GM12872 (cell line): ENCODE measurements around the gene VCP.

Experiments
- CTCF ChIP-seq: IDR thresholded peaks from 3 replicates; pipeline ENCODE4 v1.5.1; 2011; ENCODE audit warnings: low read depth, mild to moderate bottlenecking, low read length, moderate library complexity; ENCODE audit not compliant: insufficient read depth

Gene VCP

GRCh38 chr9:35097573-35097972 is 25.1 kb upstream of the VCP start:
- TF ChIP-seq CTCF, result no peak

DNA sequence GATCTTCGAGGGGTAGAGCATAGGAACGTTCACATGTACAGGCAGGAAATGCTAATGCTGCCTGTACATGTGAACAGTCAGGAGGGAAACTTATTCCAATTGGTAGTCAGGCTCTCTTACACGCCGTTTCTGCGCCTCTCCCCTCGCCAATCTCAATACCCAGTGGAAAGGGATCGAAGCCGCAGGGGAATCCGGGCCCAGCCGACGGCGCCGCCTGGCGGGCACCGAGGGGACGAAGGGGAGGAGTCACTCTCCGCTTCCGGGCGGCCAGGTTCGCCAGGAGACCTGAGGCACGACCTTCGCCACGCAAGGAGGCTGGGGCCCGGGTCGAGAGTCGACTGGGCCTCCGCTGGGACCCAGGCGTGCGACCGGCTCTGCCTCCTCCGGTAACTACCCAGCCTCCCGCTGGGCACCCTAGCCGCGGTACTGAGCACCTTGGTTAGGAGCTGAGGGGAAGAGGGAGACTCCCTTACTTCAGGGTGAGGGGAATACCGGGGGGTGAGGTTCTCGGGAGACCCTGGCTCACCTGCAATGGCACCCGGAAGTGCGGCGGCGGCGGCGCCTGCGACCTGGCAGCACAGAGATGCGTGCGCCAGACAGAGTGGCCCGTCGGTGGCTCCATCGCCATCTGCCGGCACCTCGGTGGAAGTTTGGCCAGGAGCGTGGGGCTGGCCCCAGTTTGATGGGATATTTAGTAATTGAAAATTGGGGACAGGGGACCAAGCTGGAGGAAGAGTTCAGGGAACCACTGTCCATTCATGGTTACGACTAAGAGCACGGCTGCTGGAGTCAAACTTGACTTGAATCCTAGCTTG is 23.8 kb upstream of the VCP start, which contains the start of gene PIGO:
Gene PIGO (minus strand): TSS at position 557 of the 815 bp plus-strand sequence. CDS start 1,026 bp downstream, outside the sequence.
- TF ChIP-seq CTCF, result peak; percentile 91

- no peak for TF ChIP-seq CTCF
Observed at GRCh38 chr9:35091536-35091935, 19.1 kb upstream of the VCP start.

GRCh38 chr9:35089434-35089833 is 17.0 kb upstream of the VCP start:
- TF ChIP-seq CTCF, result no peak

DNA sequence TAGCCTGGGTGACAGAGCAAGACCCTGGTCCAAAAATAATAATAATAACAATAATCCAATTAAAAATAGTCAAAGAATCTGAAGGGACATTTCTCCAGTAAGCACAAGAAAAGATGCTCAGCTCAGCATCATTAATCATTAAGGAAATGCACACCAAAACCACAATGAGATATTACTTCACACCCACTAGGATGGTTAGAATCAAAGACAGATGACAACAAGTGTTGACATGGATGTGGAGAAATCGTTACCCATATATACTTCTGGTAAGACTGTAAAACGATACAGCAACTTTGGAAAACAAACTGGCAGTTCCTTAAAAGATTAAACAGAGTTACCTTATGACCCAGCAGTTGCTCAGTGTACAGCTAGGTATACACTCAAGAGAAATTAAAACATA is 12.7 kb upstream of the VCP start:
- no peak for TF ChIP-seq CTCF

- 0 out of 3 replicates have a peak, but pooled peaks have one; percentile 4 for TF ChIP-seq CTCF
Observed at GRCh38 chr9:35079426-35080341, 7.3 kb upstream of the VCP start, which contains the start of gene FANCG. FANCG (minus strand) TSS chr9:35079942; CDS start chr9:35079524, 418 bp downstream.

DNA sequence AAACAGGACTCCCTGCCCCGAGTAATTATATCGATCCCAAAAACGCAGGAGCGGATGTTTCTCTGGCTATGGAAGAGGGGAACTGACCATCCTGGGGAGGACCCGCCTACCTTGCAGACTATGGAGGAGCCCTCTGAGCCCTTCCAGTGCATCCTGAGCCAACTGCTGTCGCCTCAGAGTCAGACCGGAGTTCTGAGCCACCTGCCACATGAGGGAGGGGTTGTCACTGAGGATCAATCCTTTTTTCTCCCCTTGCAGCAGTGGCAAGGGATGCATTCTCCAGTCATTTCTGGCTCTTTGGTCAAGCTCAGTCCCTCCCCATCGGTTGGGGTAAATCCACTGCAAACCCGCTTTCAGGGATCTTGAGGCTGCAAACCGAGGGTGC is 6.6 kb upstream of the VCP start:
- TF ChIP-seq CTCF, result no peak
